Measurements from ENCODE around the gene PPP2R2C. TPM values are rescaled to one million over a fixed set of nuclear protein-coding genes. Genes with fewer than 3 reads are reported as not detected.

PPP2R2C gene
- total RNA-seq, 3 donors from 2014 or later, result 0.31 to 2.9 (median 0.41) TPM

DNA sequence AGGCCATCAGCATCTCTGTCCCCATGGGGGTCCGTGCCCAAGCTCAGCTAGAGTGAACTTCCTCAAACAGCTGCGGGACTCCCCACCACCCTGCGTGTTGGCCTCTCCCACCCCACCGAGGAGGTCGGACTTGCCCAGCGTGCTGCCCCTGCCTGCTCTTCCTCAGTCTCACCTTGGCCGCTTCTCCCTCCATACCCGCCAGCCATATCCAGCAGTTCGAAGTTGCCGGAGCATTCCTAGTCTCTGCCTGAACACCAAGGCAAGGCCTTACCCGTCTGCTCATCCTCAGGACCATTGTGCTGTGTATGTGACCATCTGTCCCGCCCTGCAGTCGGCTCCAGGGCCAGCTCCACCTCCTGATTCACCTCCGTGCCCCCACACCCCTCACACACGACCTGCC, 118.3 kb downstream of the PPP2R2C start:
- intact Hi-C loops (cut with DNase I, micrococcal nuclease), result no loop called here
- TF ChIP-seq CTCF (IDR thresholded peaks at IDR 0.05), result no peak
- no peaks in the 10 kb centered on the region for H3K36me3 ChIP-seq (ENCODE audit: low read depth)
- no peak for ATAC-seq
- H3K9me3 ChIP-seq, result no peaks in the 10 kb centered on the region
- H3K4me3 ChIP-seq, result no peak overlapping the region
- no peak for DNase-seq
- no peaks in the 10 kb centered on the region for H3K4me1 ChIP-seq (ENCODE audit: low read depth)

DNA sequence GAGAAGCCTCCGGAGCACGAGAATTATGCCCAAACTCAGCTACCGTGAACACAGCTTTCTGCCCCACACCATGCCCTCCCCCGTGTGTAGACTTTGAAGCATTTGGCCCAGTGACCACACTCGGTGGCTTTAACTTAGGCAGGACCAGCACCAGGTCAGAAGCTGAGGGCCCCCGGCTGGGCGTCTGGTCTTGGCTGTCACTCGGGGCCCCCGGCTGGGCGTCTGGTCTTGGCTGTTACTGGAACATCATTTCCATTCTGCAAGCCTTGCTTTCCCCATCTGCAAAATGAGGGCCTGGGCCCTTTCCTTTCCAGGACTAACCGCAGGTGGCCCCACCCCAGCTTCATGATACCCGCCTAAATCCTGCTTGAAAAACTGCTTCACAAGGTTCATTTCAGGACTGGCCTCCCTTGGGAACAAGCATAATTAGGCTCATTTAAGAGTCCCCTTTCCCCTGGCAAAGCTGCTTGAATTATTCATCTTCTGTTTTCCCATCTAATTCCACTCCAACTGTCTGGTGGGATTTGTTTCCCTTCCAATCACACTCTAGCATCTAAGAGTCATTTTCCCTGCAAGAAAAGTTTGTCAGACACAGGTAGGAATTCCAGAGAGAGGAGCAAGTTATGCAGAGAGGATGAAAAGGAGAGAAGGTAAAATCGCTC, 120.3 kb downstream of the PPP2R2C start:
- Histone ChIP-seq H3K4me3 (no peak overlapping the region), H3K36me3 (ENCODE audit: low read depth) (no peaks in the 10 kb centered on the region), H3K4me1 (ENCODE audit: low read depth) (no peaks in the 10 kb centered on the region), H3K9me3 (no peaks in the 10 kb centered on the region)
- ATAC-seq (no peak), DNase-seq (no peak)
- TF ChIP-seq CTCF (IDR thresholded peaks at IDR 0.05), result no peak
- intact Hi-C loops (cut with DNase I, micrococcal nuclease), result no loop called here

DNA sequence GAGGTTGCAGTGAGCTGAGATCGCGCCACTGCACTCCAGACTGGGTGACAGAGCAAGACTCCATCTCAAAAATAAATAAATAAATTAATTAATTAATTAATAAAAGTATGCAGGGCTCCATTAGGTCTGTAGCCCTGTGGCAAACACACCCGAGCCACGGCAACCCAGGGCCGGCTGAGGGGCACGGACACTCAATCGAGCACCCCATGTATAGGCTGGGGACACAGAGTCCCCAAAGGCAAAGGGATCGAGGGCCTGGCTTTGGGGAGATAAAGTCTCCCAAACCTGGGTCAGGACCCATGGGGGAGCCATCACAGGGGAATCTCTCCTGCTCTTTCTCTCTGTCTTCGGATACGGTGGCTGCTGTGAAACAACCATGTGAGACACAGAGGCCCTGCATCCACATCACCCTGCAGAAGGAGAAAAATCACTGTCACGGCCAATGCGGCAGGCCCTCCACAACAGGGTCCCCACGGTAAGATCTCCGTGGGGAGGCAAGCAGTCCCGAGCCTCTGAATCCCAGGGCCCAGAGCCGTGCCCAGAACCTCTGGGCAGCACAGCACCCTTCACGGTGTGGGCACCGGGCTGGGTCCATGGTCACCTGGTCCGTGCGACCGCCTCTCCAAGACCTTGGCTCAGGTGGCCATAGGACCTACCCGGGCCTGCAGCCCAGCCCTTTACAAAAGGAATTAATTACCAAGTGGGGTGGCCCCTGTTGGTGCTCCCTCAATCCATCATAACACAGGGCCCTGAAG, 121.0 kb downstream of the PPP2R2C start:
- no peaks in the 10 kb centered on the region for H3K9me3 ChIP-seq
- TF ChIP-seq CTCF (IDR thresholded peaks at IDR 0.05), result no peak
- no peaks in the 10 kb centered on the region for H3K36me3 ChIP-seq (ENCODE audit: low read depth)
- no peak for ATAC-seq
- H3K4me1 ChIP-seq (ENCODE audit: low read depth), result no peaks in the 10 kb centered on the region
- peak in 1 of 3 donors; percentile 28 for DNase-seq
- H3K4me3 ChIP-seq, result no peak overlapping the region
- intact Hi-C loops (cut with DNase I, micrococcal nuclease), result no loop called here

DNA sequence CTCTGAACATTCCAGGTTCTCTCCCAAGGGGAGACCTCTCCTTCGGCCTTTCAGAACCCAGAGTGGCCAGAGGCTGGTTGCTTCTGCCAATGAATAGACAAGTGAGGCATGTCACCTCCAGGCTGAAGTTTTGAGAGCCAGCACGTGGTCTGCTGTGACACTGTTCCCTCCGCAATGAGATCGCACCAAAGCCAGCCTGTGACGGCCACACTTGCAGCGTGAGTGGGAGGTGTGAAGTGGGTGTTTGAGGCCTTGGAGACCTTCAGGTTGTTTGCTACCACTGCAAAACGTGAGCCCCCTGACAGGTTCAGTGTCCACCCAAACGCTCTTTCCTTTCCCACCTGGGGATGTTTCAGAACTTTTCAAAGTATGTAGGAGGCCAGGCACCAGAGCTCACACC, 121.8 kb downstream of the PPP2R2C start:
- no peaks in the 10 kb centered on the region for H3K4me1 ChIP-seq (ENCODE audit: low read depth)
- DNase-seq (no peak), ATAC-seq (no peak)
- H3K9me3 ChIP-seq, result no peaks in the 10 kb centered on the region
- no peak for TF ChIP-seq CTCF (IDR thresholded peaks at IDR 0.05)
- H3K36me3 ChIP-seq (ENCODE audit: low read depth), result no peaks in the 10 kb centered on the region
- H3K4me3 ChIP-seq, result no peak overlapping the region
- intact Hi-C loops (cut with DNase I, micrococcal nuclease), result no loop called here

GRCh38 chr4:6349896-6350603, 122.4 kb downstream of the PPP2R2C start:
- ATAC-seq (no peak), DNase-seq (peak in 1 of 3 donors; percentile 19)
- Histone ChIP-seq H3K36me3 (ENCODE audit: low read depth) (no peaks in the 10 kb centered on the region), H3K4me3 (no peak overlapping the region), H3K9me3 (no peaks in the 10 kb centered on the region), H3K4me1 (ENCODE audit: low read depth) (no peaks in the 10 kb centered on the region)
- no peak for TF ChIP-seq CTCF (IDR thresholded peaks at IDR 0.05)
- intact Hi-C loops (cut with DNase I, micrococcal nuclease), result no loop called here
